K562 (cell line): ENCODE measurements around the gene DDAH1. TPM values are rescaled to one million over a fixed set of nuclear protein-coding genes. Genes with fewer than 3 reads are reported as not detected.

ENCODE experiments used
- BCOR ChIP-seq: fragments of 450-650 bp; IDR thresholded peaks from 2 replicates; pipeline ENCODE4 v1.6.1; 2016
- ETV1 ChIP-seq: fragments of 450-650 bp; conservative IDR thresholded peaks from 2 replicates; pipeline ENCODE4 v1.6.1; 2016; ENCODE audit warnings: missing genetic modification characterization, control low read depth, low read depth, missing compliant biosample characterization
- FOXP1 ChIP-seq: sonication (generic); formaldehyde crosslinking; IDR thresholded peaks from 2 replicates; pipeline ENCODE4 v1.8.0; 2022; ENCODE audit warnings: mild to moderate bottlenecking, missing genetic modification reagents
- GATAD2B ChIP-seq: fragments of 450-650 bp; IDR thresholded peaks from 2 replicates; pipeline ENCODE4 v1.6.1; 2017; ENCODE audit warnings: mild to moderate bottlenecking, borderline replicate concordance
- MTA3 ChIP-seq: fragments of 450-650 bp; formaldehyde crosslinking; IDR thresholded peaks from 2 replicates; pipeline ENCODE4 v1.6.1; 2017; ENCODE audit warnings: mild to moderate bottlenecking, borderline replicate concordance
- NR3C1 ChIP-seq: sonication (generic); formaldehyde crosslinking; IDR thresholded peaks from 2 replicates; pipeline ENCODE4 v1.8.1; 2022; ENCODE audit warnings: missing genetic modification reagents
- RB1 ChIP-seq: fragments of 450-650 bp; IDR thresholded peaks from 2 replicates; pipeline ENCODE4 v1.6.1; 2017; ENCODE audit warnings: low read depth, mild to moderate bottlenecking
- SRSF7 ChIP-seq: fragments of 200-400 bp; formaldehyde crosslinking; optimal IDR thresholded peaks from 2 replicates; pipeline ENCODE3; 2017; ENCODE audit warnings: mild to moderate bottlenecking, low read depth, low read length
- ZKSCAN1 ChIP-seq: fragments of 150-350 bp; IDR thresholded peaks from 2 replicates; pipeline ENCODE4 v1.6.1; 2016; ENCODE audit warnings: low read depth, low read length
- ZNF583 ChIP-seq: fragments of 250-450 bp; sonication (Bioruptor Pico); IDR thresholded peaks from 2 replicates; pipeline ENCODE4 v1.4.0; 2020
- ZSCAN29 ChIP-seq: fragments of 450-650 bp; IDR thresholded peaks from 2 replicates; pipeline ENCODE4 v1.6.1; 2017
- polyA plus RNA-seq, 8 experiments: library from polyadenylated mRNA; depleted of rRNA in 4 of 8; stranded (reverse) in 5 of 8; unstranded in 3 of 8; fragments of >200 nt; fragmentation: Nextera tagmentation in 2 of 8; fragmentation: Illumina TruSeq in 1 of 8; extraction: Ambion mirVana in 2 of 8; extraction: Trizol in 1 of 8; gene quantifications; 2 replicates each; pipeline versions ENCODE4 v1.2.1 to v1.2.3, GENCODE V29; 2011 to 2014; ENCODE audit warnings: inconsistent platforms in 1 of 8, missing spikeins in 1 of 8
- total RNA-seq, 7 experiments: library from RNA; depleted of rRNA in 6 of 7; stranded (reverse); fragments of >200 nt in 6 of 7; fragmentation: Illumina TruSeq in 2 of 7; extraction: Trizol in 2 of 7; gene quantifications; 2 replicates each; pipeline versions ENCODE4 v1.2.1 to v1.2.3, GENCODE V29; 2011 to 2021; ENCODE audit warnings: low replicate concordance in 1 of 7
- TF ChIP-seq, protein P1 (sequence below): fragments of 450-650 bp; formaldehyde crosslinking; IDR thresholded peaks from 2 replicates; pipeline ENCODE4 v1.4.0; 2022; ENCODE audit warnings: missing genetic modification characterization
- TF ChIP-seq, protein P2 (sequence below), 2 experiments: fragments of 450-650 bp in 1 of 2; sonication (generic) in 1 of 2; formaldehyde crosslinking; conservative IDR thresholded peaks; 2 replicates each; pipeline versions ENCODE4 v1.4.0 to v1.8.1; 2020 to 2022; ENCODE audit warnings: mild to moderate bottlenecking in 1 of 2, missing genetic modification reagents in 1 of 2
- TF ChIP-seq, protein P3 (sequence below): conservative IDR thresholded peaks from 2 replicates; pipeline ENCODE4 v1.6.1; 2011; ENCODE audit warnings: low read depth, mild to moderate bottlenecking, low read length; ENCODE audit not compliant: control insufficient read depth
- TF ChIP-seq, protein P4 (sequence below): fragments of 150-350 bp; IDR thresholded peaks from 2 replicates; pipeline ENCODE4 v1.6.1; 2014; ENCODE audit warnings: low read depth, mild to moderate bottlenecking, low read length, borderline replicate concordance
- TF ChIP-seq, protein P5 (sequence below), 2 experiments: IDR thresholded peaks; 2 replicates each; pipeline ENCODE4 v1.6.1; 2012; ENCODE audit warnings: improper control_type of control experiment in 2 of 2, low read depth in 2 of 2, low read length in 2 of 2, borderline replicate concordance in 1 of 2
- TF ChIP-seq, protein P6 (sequence below): IDR thresholded peaks from 3 replicates; pipeline ENCODE4 v1.6.1; 2011; ENCODE audit warnings: borderline replicate concordance, mild to moderate bottlenecking; ENCODE audit not compliant: insufficient read length, insufficient read depth

The DDAH1 gene
- total and polyA plus RNA-seq, 9 of the 15 experiments (the other 6 are each of a cell fraction or from before 2014, with no cell fraction given): 0.04 to 0.24 (median 0.10) TPM

DNA sequence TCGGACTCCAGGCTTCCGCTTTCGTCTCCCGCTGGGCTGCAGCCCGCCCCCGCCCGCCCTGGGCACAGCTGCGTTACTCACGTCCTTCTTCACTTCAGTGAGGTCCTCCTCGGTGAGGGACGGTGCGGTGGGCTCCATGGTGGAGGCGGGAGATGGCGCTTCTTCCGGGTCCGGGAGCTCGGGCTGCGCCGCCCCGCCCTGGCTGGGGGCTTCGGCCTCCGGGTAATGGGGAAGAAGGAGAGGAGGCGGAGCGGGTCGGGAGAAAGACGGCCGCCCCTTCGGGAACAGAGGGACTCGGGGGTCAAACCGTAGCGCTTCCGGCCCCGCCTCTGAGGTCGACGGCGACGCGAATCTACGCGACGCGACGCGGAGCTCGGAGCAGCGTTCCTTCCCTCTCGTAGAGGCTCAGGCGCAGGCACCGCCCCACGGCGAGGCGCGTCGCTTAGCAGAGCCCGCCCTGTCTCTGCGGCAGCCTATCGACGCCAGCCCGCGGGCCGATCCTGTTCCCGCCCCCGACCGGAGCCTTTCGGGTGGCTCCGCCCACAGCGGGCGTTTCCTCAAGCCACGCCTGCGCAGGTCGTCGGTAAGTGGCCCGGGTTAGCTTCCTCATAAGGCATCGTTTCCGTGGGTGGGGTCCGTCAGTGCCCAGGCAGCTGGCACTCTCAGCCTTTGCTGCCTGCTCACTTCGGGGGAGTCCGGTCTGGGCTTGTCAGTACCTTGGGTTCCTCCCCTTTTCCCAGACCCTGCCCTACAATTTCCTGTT is 188.6 kb downstream of the DDAH1 start, which contains the start of gene BCL10 (continued):
- TF ChIP-seq, protein P1, sequence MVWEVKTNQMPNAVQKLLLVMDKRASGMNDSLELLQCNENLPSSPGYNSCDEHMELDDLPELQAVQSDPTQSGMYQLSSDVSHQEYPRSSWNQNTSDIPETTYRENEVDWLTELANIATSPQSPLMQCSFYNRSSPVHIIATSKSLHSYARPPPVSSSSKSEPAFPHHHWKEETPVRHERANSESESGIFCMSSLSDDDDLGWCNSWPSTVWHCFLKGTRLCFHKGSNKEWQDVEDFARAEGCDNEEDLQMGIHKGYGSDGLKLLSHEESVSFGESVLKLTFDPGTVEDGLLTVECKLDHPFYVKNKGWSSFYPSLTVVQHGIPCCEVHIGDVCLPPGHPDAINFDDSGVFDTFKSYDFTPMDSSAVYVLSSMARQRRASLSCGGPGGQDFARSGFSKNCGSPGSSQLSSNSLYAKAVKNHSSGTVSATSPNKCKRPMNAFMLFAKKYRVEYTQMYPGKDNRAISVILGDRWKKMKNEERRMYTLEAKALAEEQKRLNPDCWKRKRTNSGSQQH (CRISPR knock-in tag): peak; percentile 62; the same call in 1 of the 2 replicates
- no peak for TF ChIP-seq SRSF7
- 0 out of 2 replicates have a peak, but pooled peaks have one; percentile 12 for TF ChIP-seq ZKSCAN1
- TF ChIP-seq, protein P2, sequence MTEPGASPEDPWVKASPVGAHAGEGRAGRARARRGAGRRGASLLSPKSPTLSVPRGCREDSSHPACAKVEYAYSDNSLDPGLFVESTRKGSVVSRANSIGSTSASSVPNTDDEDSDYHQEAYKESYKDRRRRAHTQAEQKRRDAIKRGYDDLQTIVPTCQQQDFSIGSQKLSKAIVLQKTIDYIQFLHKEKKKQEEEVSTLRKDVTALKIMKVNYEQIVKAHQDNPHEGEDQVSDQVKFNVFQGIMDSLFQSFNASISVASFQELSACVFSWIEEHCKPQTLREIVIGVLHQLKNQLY (CRISPR knock-in tag; conservative IDR thresholded peaks at IDR 0.05): no peak
- TF ChIP-seq BCOR: no peak
- TF ChIP-seq RB1: peak; percentile 76
- TF ChIP-seq ETV1: peak; percentile 76
- TF ChIP-seq, protein P3, sequence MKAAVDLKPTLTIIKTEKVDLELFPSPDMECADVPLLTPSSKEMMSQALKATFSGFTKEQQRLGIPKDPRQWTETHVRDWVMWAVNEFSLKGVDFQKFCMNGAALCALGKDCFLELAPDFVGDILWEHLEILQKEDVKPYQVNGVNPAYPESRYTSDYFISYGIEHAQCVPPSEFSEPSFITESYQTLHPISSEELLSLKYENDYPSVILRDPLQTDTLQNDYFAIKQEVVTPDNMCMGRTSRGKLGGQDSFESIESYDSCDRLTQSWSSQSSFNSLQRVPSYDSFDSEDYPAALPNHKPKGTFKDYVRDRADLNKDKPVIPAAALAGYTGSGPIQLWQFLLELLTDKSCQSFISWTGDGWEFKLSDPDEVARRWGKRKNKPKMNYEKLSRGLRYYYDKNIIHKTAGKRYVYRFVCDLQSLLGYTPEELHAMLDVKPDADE: no peak
- TF ChIP-seq ZSCAN29: no peak
- no peak; the same call in 1 of the 2 replicates for TF ChIP-seq MTA3
- TF ChIP-seq, protein P4, sequence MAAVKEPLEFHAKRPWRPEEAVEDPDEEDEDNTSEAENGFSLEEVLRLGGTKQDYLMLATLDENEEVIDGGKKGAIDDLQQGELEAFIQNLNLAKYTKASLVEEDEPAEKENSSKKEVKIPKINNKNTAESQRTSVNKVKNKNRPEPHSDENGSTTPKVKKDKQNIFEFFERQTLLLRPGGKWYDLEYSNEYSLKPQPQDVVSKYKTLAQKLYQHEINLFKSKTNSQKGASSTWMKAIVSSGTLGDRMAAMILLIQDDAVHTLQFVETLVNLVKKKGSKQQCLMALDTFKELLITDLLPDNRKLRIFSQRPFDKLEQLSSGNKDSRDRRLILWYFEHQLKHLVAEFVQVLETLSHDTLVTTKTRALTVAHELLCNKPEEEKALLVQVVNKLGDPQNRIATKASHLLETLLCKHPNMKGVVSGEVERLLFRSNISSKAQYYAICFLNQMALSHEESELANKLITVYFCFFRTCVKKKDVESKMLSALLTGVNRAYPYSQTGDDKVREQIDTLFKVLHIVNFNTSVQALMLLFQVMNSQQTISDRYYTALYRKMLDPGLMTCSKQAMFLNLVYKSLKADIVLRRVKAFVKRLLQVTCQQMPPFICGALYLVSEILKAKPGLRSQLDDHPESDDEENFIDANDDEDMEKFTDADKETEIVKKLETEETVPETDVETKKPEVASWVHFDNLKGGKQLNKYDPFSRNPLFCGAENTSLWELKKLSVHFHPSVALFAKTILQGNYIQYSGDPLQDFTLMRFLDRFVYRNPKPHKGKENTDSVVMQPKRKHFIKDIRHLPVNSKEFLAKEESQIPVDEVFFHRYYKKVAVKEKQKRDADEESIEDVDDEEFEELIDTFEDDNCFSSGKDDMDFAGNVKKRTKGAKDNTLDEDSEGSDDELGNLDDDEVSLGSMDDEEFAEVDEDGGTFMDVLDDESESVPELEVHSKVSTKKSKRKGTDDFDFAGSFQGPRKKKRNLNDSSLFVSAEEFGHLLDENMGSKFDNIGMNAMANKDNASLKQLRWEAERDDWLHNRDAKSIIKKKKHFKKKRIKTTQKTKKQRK: no peak
- TF ChIP-seq FOXP1: peak; percentile 33
- TF ChIP-seq, protein P5, sequence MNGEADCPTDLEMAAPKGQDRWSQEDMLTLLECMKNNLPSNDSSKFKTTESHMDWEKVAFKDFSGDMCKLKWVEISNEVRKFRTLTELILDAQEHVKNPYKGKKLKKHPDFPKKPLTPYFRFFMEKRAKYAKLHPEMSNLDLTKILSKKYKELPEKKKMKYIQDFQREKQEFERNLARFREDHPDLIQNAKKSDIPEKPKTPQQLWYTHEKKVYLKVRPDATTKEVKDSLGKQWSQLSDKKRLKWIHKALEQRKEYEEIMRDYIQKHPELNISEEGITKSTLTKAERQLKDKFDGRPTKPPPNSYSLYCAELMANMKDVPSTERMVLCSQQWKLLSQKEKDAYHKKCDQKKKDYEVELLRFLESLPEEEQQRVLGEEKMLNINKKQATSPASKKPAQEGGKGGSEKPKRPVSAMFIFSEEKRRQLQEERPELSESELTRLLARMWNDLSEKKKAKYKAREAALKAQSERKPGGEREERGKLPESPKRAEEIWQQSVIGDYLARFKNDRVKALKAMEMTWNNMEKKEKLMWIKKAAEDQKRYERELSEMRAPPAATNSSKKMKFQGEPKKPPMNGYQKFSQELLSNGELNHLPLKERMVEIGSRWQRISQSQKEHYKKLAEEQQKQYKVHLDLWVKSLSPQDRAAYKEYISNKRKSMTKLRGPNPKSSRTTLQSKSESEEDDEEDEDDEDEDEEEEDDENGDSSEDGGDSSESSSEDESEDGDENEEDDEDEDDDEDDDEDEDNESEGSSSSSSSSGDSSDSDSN (IDR thresholded peaks at IDR 0.05; ENCODE audit: borderline replicate concordance in 1 of 2, low read depth in 2 of 2, low read length in 2 of 2): no peak
- no peak for TF ChIP-seq GATAD2B
- TF ChIP-seq, protein P6, sequence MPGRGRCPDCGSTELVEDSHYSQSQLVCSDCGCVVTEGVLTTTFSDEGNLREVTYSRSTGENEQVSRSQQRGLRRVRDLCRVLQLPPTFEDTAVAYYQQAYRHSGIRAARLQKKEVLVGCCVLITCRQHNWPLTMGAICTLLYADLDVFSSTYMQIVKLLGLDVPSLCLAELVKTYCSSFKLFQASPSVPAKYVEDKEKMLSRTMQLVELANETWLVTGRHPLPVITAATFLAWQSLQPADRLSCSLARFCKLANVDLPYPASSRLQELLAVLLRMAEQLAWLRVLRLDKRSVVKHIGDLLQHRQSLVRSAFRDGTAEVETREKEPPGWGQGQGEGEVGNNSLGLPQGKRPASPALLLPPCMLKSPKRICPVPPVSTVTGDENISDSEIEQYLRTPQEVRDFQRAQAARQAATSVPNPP: no peak
- no peak for TF ChIP-seq NR3C1 (CRISPR knock-in tag)
- no peak for TF ChIP-seq ZNF583 (CRISPR knock-in tag)
